Lower leg skin (tissue), 4 donors: ENCODE data around the gene FARS2. TPM values are rescaled to one million over a fixed set of nuclear protein-coding genes. Genes with fewer than 3 reads are reported as not detected.

Experiments used
- DNase-seq, 2 donors: peaks; one replicate each; pipeline ENCODE4 v3.0.0-alpha.2; 2019; ENCODE audit warnings: low spot score in 2 of 2
- H3K4me3 ChIP-seq: fragments of 200-600 bp; sonication (generic); 2 replicates; pipeline ENCODE4 v1.5.1; 2017; ENCODE audit warnings: mild to moderate bottlenecking, low read depth; ENCODE audit not compliant: poor library complexity, severe bottlenecking
- CTCF ChIP-seq, 3 donors: fragments of 450-650 bp; IDR thresholded peaks; one replicate each; pipeline ENCODE4 v1.5.1; 2016; ENCODE audit warnings: antibody characterized with exemption in 3 of 3, mild to moderate bottlenecking in 3 of 3, moderate library complexity in 2 of 3
- POLR2A ChIP-seq, 2 donors: fragments of 450-650 bp; IDR thresholded peaks; one replicate each; pipeline ENCODE4 v1.6.1; 2016 to 2017; ENCODE audit warnings: antibody characterized with exemption in 2 of 2, mild to moderate bottlenecking in 1 of 2, moderate library complexity in 1 of 2
- WGBS, 2 donors: methylation state at CpG; one replicate each; pipeline ENCODE4 v1.1.5; 2018; 5-methylcytosine and 5-hydroxymethylcytosine counted together
- intact Hi-C: fragments of 100-400 bp; cut with DNase I; formaldehyde crosslinking; loops from one replicate; pipeline ENCODE4 v1.15.0; 2023; ENCODE audit warnings: low total_unique reads
- total RNA-seq, 4 donors: library from RNA; depleted of rRNA; stranded (reverse); fragments of >200 nt; gene quantifications; one replicate each; pipeline ENCODE4 v1.1.0, GENCODE V29; 2016

FARS2 gene
- total RNA-seq, 4 donors from 2014 or later = 7.0 to 14.7 (median 11.1) TPM

- DNase-seq = no peak
- intact Hi-C loops = no loop called here
- TF ChIP-seq CTCF (IDR thresholded peaks at IDR 0.05) (no peak), POLR2A (IDR thresholded peaks at IDR 0.05) (no peak)
- H3K4me3 ChIP-seq = no peak overlapping the region
- 91 to 96% methylated on average over 4 of the region's 4 CpGs for WGBS, 2 donors
Observed at GRCh38 chr6:5506149-5506548, 244.8 kb downstream of the FARS2 start.

GRCh38 chr6:5506597-5506996 lies 245.3 kb downstream of the FARS2 start:
- H3K4me3 ChIP-seq = no peak overlapping the region
- intact Hi-C loops = no loop called here
- DNase-seq = no peak
- TF ChIP-seq CTCF (IDR thresholded peaks at IDR 0.05) (no peak), POLR2A (IDR thresholded peaks at IDR 0.05) (no peak)
- 97 to 99% methylated on average over 4 of the region's 4 CpGs for WGBS, 2 donors

GRCh38 chr6:5507131-5507681 lies 245.9 kb downstream of the FARS2 start:
- intact Hi-C loops = no loop called here
- TF ChIP-seq CTCF (IDR thresholded peaks at IDR 0.05) (no peak), POLR2A (IDR thresholded peaks at IDR 0.05) (no peak)
- H3K4me3 ChIP-seq = no peak overlapping the region
- DNase-seq = no peak
- 76 to 84% methylated on average over 4 of the region's 4 CpGs for WGBS, 2 donors

GRCh38 chr6:5509106-5509505 lies 247.8 kb downstream of the FARS2 start:
- no peak for TF ChIP-seq POLR2A (IDR thresholded peaks at IDR 0.05)
- no peak for TF ChIP-seq CTCF (IDR thresholded peaks at IDR 0.05)
- intact Hi-C loops = no loop called here
- no peak for DNase-seq
- H3K4me3 ChIP-seq = no peak overlapping the region
- 94 to 97% methylated on average over 8 of the region's 8 CpGs for WGBS, 2 donors

GRCh38 chr6:5510331-5511133 lies 249.2 kb downstream of the FARS2 start:
- intact Hi-C loops = no loop called here
- 94% methylated on average over 24 of the region's 24 CpGs for WGBS, 2 donors
- no peak for DNase-seq
- TF ChIP-seq POLR2A (IDR thresholded peaks at IDR 0.05) = no peak
- no peak for TF ChIP-seq CTCF (IDR thresholded peaks at IDR 0.05)
- H3K4me3 ChIP-seq = no peak overlapping the region
